OCI-LY3 (cell line): Measurements from ENCODE around the gene TEPSIN.

Experiments used
- CTCF ChIP-seq: fragments of 200-600, 300-600 bp; sonication (generic); IDR thresholded peaks from 2 replicates; pipeline ENCODE4 v1.5.1; 2014; ENCODE audit warnings: antibody characterized with exemption, low read length, low read depth
- EZH2phosphoT487 ChIP-seq: fragments of 200-600 bp; shearing (Covaris generic); IDR thresholded peaks from 2 replicates; pipeline ENCODE4 v1.6.1; 2018; ENCODE audit warnings: antibody characterized with exemption, mixed run types, low read depth

GRCh38 chr17:81221371-81221841, 17.4 kb downstream of the TEPSIN start:
- no peak for TF ChIP-seq CTCF
- TF ChIP-seq EZH2phosphoT487: no peak
